Activated CD8-positive, alpha-beta T cell treated with anti-CD3 and anti-CD28 coated beads for 36 hours (primary cell): ENCODE results near the gene LRRC75B. TPM values are rescaled to one million over a fixed set of nuclear protein-coding genes. Genes with fewer than 3 reads are reported as not detected.

Experiments used
- total RNA-seq, 2 experiments: library from RNA; stranded (reverse); gene quantifications; one replicate each; pipeline ENCODE4 v1.2.3, GENCODE V29; 2021

The LRRC75B gene
- total RNA-seq, 2 experiments from 2014 or later, result 1.2 to 1.5 TPM

Other genes with a start within 250 kb of the LRRC75B start
- 10 to 100 TPM; 41.4 to 42.9 TPM for gene ADORA2A, start 165.5 kb downstream of the LRRC75B start, total RNA-seq
- gene UPB1, start 97.7 kb downstream of the LRRC75B start, total RNA-seq, result under 1 TPM; 0.16 to 0.49 TPM
- 100 to 1,000 TPM in 1 of 2 experiments, 10 to 100 TPM in 1; 99.7 to 111 TPM for gene GUCD1, start 37.9 kb downstream of the LRRC75B start, total RNA-seq
- gene SNRPD3, start 37.1 kb downstream of the LRRC75B start, total RNA-seq, result 100 to 1,000 TPM; 153 to 165 TPM
- gene GGT1, start 10.1 kb upstream of the LRRC75B start, total RNA-seq, result 10 to 100 TPM; 15.6 to 17.8 TPM
- gene PIWIL3, start 181.6 kb upstream of the LRRC75B start, total RNA-seq, result not detected
- under 1 TPM in 1 of 2 experiments, not detected in 1; 0.13 TPM for gene SGSM1, start 213.1 kb upstream of the LRRC75B start, total RNA-seq